NOMO-1 (cell line): ENCODE results near the gene TRMT112.
A peak's percentile ranks its signal among the peaks of the same experiment; 100 is the strongest.

ENCODE experiments used
- DNase-seq, 2 experiments: peaks; one replicate each; lab custom pipeline; 2025; ENCODE audit not compliant: unreplicated experiment in 2 of 2; lab: John Stamatoyannopoulos, UW

TRMT112 gene

GRCh38 chr11:64281957-64282770 lies 35.2 kb downstream of the TRMT112 start:
- DNase-seq: no peak

- no peak for DNase-seq
Observed at GRCh38 chr11:64278576-64279190, 38.7 kb downstream of the TRMT112 start.

GRCh38 chr11:64276653-64277431 lies 40.5 kb downstream of the TRMT112 start:
- DNase-seq: no peak

- no peak for DNase-seq
Observed at GRCh38 chr11:64275841-64276240, 41.5 kb downstream of the TRMT112 start.

- no peak for DNase-seq
Observed at GRCh38 chr11:64275031-64275800, 42.1 kb downstream of the TRMT112 start.

- peak; percentile 98 to 99 for DNase-seq
Observed at GRCh38 chr11:64269540-64270220, 47.7 kb downstream of the TRMT112 start.

GRCh38 chr11:64268893-64269539 lies 48.3 kb downstream of the TRMT112 start:
- peak; percentile 37 to 59 for DNase-seq

- DNase-seq: peak in 1 of 2 experiments; percentile 35
Observed at GRCh38 chr11:64268025-64268892, 49.1 kb downstream of the TRMT112 start.

GRCh38 chr11:64267207-64267945 lies 50.0 kb downstream of the TRMT112 start:
- no peak for DNase-seq
